ENCODE measurements around the gene B3GNT7.
A peak's percentile ranks its signal among the peaks of the same experiment; 100 is the strongest.

Gene B3GNT7

DNA sequence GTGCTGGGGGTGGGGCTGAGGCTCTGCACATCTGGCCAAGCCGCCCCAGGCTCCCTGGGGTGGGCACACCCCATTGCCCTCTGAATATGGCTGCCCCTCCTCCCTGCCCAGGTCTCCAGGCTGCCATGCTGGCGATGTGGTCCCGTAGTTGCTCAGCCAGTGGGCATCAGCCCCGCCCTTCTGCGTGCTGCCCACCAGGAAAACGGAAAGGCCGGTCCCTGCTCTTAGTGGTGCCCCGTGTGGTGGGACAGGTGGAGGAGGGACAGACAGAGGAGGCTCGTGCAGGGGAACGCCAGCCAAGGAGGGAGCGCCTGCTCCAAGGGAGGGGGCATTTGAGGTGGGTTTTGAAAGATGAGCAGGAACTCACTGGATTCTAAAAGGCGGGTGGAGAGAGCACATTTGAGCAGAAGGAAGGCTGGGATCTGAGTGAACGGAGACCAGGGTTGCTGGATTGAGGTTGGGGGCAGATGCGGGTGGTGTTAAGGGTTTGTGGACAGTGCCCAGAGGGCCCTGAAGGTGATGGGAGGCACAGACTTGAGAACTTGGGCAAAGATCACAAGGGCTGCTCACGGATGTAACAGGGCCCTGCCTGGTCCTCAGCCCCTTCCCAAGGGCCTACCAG is 6.7 kb upstream of the B3GNT7 start:
- Histone ChIP-seq H3K4me1 (ENCODE audit: control insufficient read depth, low read length) (peaks cover 26% of the 10 kb centered on the region), H3K27ac (ENCODE audit: low read depth, low read length) (no peak overlapping the region), H3K4me2 (ENCODE audit: low read length) (no peak overlapping the region)

DNA sequence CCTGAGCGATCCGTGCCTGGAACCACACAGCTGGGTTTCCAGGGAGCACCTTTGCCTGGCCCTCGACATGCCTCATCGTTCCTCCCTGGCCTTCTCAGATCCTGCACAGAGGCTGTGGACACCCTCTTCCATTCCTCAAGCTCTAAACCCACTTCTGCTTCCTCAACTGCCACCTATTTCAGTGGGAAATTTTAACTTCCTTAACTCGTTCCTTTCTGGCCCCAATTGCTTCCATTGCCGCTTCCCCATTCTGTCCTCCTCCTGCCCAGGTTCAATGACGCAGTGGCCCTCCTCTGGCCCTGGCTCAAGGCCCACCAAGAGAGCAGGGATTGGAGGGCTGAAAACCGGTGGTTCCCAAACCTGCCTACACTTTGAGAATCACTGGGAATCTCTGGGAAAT is 4.8 kb upstream of the B3GNT7 start:
- TF ChIP-seq, protein P1, sequence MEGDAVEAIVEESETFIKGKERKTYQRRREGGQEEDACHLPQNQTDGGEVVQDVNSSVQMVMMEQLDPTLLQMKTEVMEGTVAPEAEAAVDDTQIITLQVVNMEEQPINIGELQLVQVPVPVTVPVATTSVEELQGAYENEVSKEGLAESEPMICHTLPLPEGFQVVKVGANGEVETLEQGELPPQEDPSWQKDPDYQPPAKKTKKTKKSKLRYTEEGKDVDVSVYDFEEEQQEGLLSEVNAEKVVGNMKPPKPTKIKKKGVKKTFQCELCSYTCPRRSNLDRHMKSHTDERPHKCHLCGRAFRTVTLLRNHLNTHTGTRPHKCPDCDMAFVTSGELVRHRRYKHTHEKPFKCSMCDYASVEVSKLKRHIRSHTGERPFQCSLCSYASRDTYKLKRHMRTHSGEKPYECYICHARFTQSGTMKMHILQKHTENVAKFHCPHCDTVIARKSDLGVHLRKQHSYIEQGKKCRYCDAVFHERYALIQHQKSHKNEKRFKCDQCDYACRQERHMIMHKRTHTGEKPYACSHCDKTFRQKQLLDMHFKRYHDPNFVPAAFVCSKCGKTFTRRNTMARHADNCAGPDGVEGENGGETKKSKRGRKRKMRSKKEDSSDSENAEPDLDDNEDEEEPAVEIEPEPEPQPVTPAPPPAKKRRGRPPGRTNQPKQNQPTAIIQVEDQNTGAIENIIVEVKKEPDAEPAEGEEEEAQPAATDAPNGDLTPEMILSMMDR (IDR thresholded peaks at IDR 0.05; ENCODE audit: low read depth, low read length, poor library complexity, severe bottlenecking): no peak
- no peak for TF ChIP-seq EZH2phosphoT487 (IDR thresholded peaks at IDR 0.05; ENCODE audit: borderline replicate concordance, low read length)
- 0 out of 2 replicates have a peak, but pooled peaks cover 2% of the 10 kb centered on the region for H3K36me3 ChIP-seq (ENCODE audit: control insufficient read depth, low read length)
- no peak overlapping the region for H3K4me3 ChIP-seq (ENCODE audit: low read length)

More for the DNA sequence above, 6.7 kb upstream of the B3GNT7 start:
- Histone ChIP-seq H3K9me2 (replicated peaks; ENCODE audit: control insufficient read depth, low read length) (no peaks in the 10 kb centered on the region), H3K4me3 (ENCODE audit: low read length) (no peak overlapping the region), H3K36me3 (ENCODE audit: control insufficient read depth, low read length) (no peaks in the 10 kb centered on the region), H3K27me3 (ENCODE audit: control insufficient read depth, low read length) (no peaks in the 10 kb centered on the region), H3K9me3 (ENCODE audit: control insufficient read depth, insufficient read depth, low read length) (no peaks in the 10 kb centered on the region), H4K20me1 (ENCODE audit: control insufficient read depth, insufficient read depth, low read depth, low read length) (no peaks in the 10 kb centered on the region), H3F3A (ENCODE audit: control insufficient read depth, insufficient read depth) (0 out of 2 replicates have a peak, but pooled peaks cover 4% of the 10 kb centered on the region), H3K79me2 (ENCODE audit: control insufficient read depth, low read length) (no peaks in the 10 kb centered on the region)
- TF ChIP-seq, protein P1 (IDR thresholded peaks at IDR 0.05; ENCODE audit: low read depth, low read length, poor library complexity, severe bottlenecking): no peak
- no peak for TF ChIP-seq EZH2phosphoT487 (IDR thresholded peaks at IDR 0.05; ENCODE audit: borderline replicate concordance, low read length)

DNA sequence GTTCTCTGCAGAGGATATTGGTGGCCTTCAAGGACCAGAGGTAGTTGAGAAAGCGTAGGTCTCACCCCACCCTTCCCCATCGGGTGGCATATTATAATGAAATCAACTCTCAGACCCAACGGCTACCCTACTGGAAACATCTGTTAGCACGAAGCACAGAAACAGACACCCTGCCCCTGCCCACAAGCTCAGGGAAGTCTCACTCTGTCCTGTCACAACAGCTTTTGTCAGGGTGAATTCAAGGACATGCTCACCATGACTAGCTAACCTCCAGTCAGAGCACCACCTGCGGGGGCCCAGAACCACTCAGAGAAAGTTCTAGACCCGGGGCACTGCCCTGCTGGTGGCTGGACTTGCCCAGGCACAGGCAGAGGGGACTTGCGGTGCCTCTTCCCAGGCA is 3.5 kb upstream of the B3GNT7 start:
- TF ChIP-seq, protein P1 (IDR thresholded peaks at IDR 0.05; ENCODE audit: low read depth, low read length, poor library complexity, severe bottlenecking): no peak
- TF ChIP-seq EZH2phosphoT487 (IDR thresholded peaks at IDR 0.05; ENCODE audit: borderline replicate concordance, low read length): no peak

More for the DNA sequence above, 4.8 kb upstream of the B3GNT7 start:
- no peaks in the 10 kb centered on the region for H3K27me3 ChIP-seq (ENCODE audit: control insufficient read depth, low read length)
- peaks cover 14% of the 10 kb centered on the region for H3F3A ChIP-seq (ENCODE audit: control insufficient read depth, insufficient read depth)
- no peaks in the 10 kb centered on the region for H3K9me2 ChIP-seq (replicated peaks; ENCODE audit: control insufficient read depth, low read length)
- no peak overlapping the region for H3K27ac ChIP-seq (ENCODE audit: low read depth, low read length)
- H3K4me2 ChIP-seq (ENCODE audit: low read length): no peak overlapping the region
- H3K4me1 ChIP-seq (ENCODE audit: control insufficient read depth, low read length): peaks cover 41% of the 10 kb centered on the region
- peaks cover 10% of the 10 kb centered on the region; the same call in 1 of the 2 replicates for H3K79me2 ChIP-seq (ENCODE audit: control insufficient read depth, low read length)
- H4K20me1 ChIP-seq (ENCODE audit: control insufficient read depth, insufficient read depth, low read depth, low read length): no peaks in the 10 kb centered on the region
- no peaks in the 10 kb centered on the region for H3K9me3 ChIP-seq (ENCODE audit: control insufficient read depth, insufficient read depth, low read length)

More for the DNA sequence above, 3.5 kb upstream of the B3GNT7 start:
- peak overlapping the region; percentile 88 for H3K4me2 ChIP-seq (ENCODE audit: low read length)
- peak overlapping the region; percentile 80 for H3K4me3 ChIP-seq (ENCODE audit: low read length)
- H4K20me1 ChIP-seq (ENCODE audit: control insufficient read depth, insufficient read depth, low read depth, low read length): no peaks in the 10 kb centered on the region
- H3K27ac ChIP-seq (ENCODE audit: low read depth, low read length): peak overlapping the region; percentile 93
- no peaks in the 10 kb centered on the region for H3K27me3 ChIP-seq (ENCODE audit: control insufficient read depth, low read length)
- peaks cover 14% of the 10 kb centered on the region for H3F3A ChIP-seq (ENCODE audit: control insufficient read depth, insufficient read depth)
- H3K9me3 ChIP-seq (ENCODE audit: control insufficient read depth, insufficient read depth, low read length): no peaks in the 10 kb centered on the region
- H3K9me2 ChIP-seq (replicated peaks; ENCODE audit: control insufficient read depth, low read length): no peaks in the 10 kb centered on the region
- peaks cover 21% of the 10 kb centered on the region for H3K79me2 ChIP-seq (ENCODE audit: control insufficient read depth, low read length)
- H3K36me3 ChIP-seq (ENCODE audit: control insufficient read depth, low read length): 0 out of 2 replicates have a peak, but pooled peaks cover 2% of the 10 kb centered on the region
- H3K4me1 ChIP-seq (ENCODE audit: control insufficient read depth, low read length): peaks cover 47% of the 10 kb centered on the region
